Measurements from ENCODE around the gene SUGP2.
"Not testable (repeated sequence)": the region's sequence is repeated elsewhere in the genome, so short reads cannot be mapped to it uniquely, and the experiment has no call there.

Gene SUGP2

GRCh38 chr19:19031891-19032290 is 1.4 kb downstream of the SUGP2 start:
- no peak for DNase-seq (ENCODE audit: low read depth)

GRCh38 chr19:19028526-19028925 is 4.8 kb downstream of the SUGP2 start:
- no peak for DNase-seq (ENCODE audit: low read depth)

GRCh38 chr19:19027228-19027627 is 6.1 kb downstream of the SUGP2 start:
- DNase-seq (ENCODE audit: low read depth), result no peak

- DNase-seq (ENCODE audit: low read depth), result no peak
Observed at GRCh38 chr19:19026299-19026971, 6.9 kb downstream of the SUGP2 start.

GRCh38 chr19:19025861-19026260 is 7.5 kb downstream of the SUGP2 start:
- no peak for DNase-seq (ENCODE audit: low read depth)

- DNase-seq (ENCODE audit: low read depth), result not testable (repeated sequence)
Observed at GRCh38 chr19:19023376-19023775, 9.9 kb downstream of the SUGP2 start.

GRCh38 chr19:19022380-19022961 is 10.8 kb downstream of the SUGP2 start:
- DNase-seq (ENCODE audit: low read depth), result no peak

- no peak for DNase-seq (ENCODE audit: low read depth)
Observed at GRCh38 chr19:19021115-19021514, 12.2 kb downstream of the SUGP2 start.

GRCh38 chr19:19010551-19010950 is 22.8 kb downstream of the SUGP2 start:
- no peak for DNase-seq (ENCODE audit: low read depth)

- DNase-seq (ENCODE audit: low read depth), result no peak
Observed at GRCh38 chr19:19009951-19010350, 23.4 kb downstream of the SUGP2 start.

GRCh38 chr19:19006213-19006612 is 27.1 kb downstream of the SUGP2 start:
- DNase-seq (ENCODE audit: low read depth), result no peak

GRCh38 chr19:19004144-19004543 is 29.2 kb downstream of the SUGP2 start:
- no peak for DNase-seq (ENCODE audit: low read depth)

GRCh38 chr19:18999896-19000620 is 33.3 kb downstream of the SUGP2 start:
- no peak for DNase-seq (ENCODE audit: low read depth)

- no peak for DNase-seq (ENCODE audit: low read depth)
Observed at GRCh38 chr19:18999016-18999758, 34.1 kb downstream of the SUGP2 start.

GRCh38 chr19:18998276-18998675 is 35.0 kb downstream of the SUGP2 start:
- no peak for DNase-seq (ENCODE audit: low read depth)

- DNase-seq (ENCODE audit: low read depth), result no peak
Observed at GRCh38 chr19:18996796-18997394, 36.4 kb downstream of the SUGP2 start.

- DNase-seq (ENCODE audit: low read depth), result no peak
Observed at GRCh38 chr19:18996351-18996750, 37.0 kb downstream of the SUGP2 start.

GRCh38 chr19:18995804-18996241 is 37.5 kb downstream of the SUGP2 start:
- no peak for DNase-seq (ENCODE audit: low read depth)

GRCh38 chr19:18993115-18993514 is 40.2 kb downstream of the SUGP2 start:
- no peak for DNase-seq (ENCODE audit: low read depth)

GRCh38 chr19:18992696-18993095 is 40.6 kb downstream of the SUGP2 start:
- no peak for DNase-seq (ENCODE audit: low read depth)

- no peak for DNase-seq (ENCODE audit: low read depth)
Observed at GRCh38 chr19:18991468-18991867, 41.8 kb downstream of the SUGP2 start.

GRCh38 chr19:18991006-18991405 is 42.3 kb downstream of the SUGP2 start:
- DNase-seq (ENCODE audit: low read depth), result no peak

All from stimulated activated CD8-positive, alpha-beta memory T cell treated with anti-CD3 and anti-CD28 coated beads, Interleukin-15, amount 100 ng/mL, for 24 hours (primary cell).